Liver (tissue), 3 donors: ENCODE results near the gene LYZL6.

Experiments used
- ATF3 ChIP-seq: IDR thresholded peaks from 2 replicates; pipeline ENCODE4 v1.6.1; 2016; ENCODE audit warnings: antibody characterized with exemption
- CTCF ChIP-seq: fragments of 150-350 bp; IDR thresholded peaks from 2 replicates; pipeline ENCODE4 v1.5.1; 2017; ENCODE audit warnings: improper control_type of control experiment, low read depth, low read length; ENCODE audit not compliant: missing input control
- EGR1 ChIP-seq, 2 donors: IDR thresholded peaks; 2 replicates each; pipeline ENCODE4 v1.6.1; 2016 to 2018; ENCODE audit warnings: antibody characterized with exemption in 2 of 2, low read depth in 2 of 2
- GABPA ChIP-seq, 2 donors: IDR thresholded peaks in 1 of 2; conservative IDR thresholded peaks in 1 of 2; 2 replicates each; pipeline ENCODE4 v1.6.1; 2016; ENCODE audit warnings: antibody characterized with exemption in 2 of 2, mild to moderate bottlenecking in 1 of 2, moderate library complexity in 1 of 2
- JUND ChIP-seq, 2 donors: IDR thresholded peaks; 2 replicates each; pipeline ENCODE4 v1.6.1; 2016; ENCODE audit warnings: antibody characterized with exemption in 2 of 2
- MAX ChIP-seq: IDR thresholded peaks from 2 replicates; pipeline ENCODE4 v1.6.1; 2016; ENCODE audit warnings: antibody characterized with exemption
- RAD21 ChIP-seq, 2 donors: IDR thresholded peaks; 2 replicates each; pipeline ENCODE4 v1.6.1; 2016; ENCODE audit warnings: antibody characterized with exemption in 2 of 2, mild to moderate bottlenecking in 2 of 2
- RXRA ChIP-seq, 2 donors: IDR thresholded peaks; 2 replicates each; pipeline ENCODE4 v1.6.1; 2017 to 2018; ENCODE audit warnings: antibody characterized with exemption in 2 of 2, mild to moderate bottlenecking in 1 of 2
- SP1 ChIP-seq: IDR thresholded peaks from 2 replicates; pipeline ENCODE4 v1.6.1; 2018; ENCODE audit warnings: antibody characterized with exemption, mild to moderate bottlenecking
- TAF1 ChIP-seq: conservative IDR thresholded peaks from 2 replicates; pipeline ENCODE4 v1.6.1; 2016; ENCODE audit warnings: antibody characterized with exemption, mild to moderate bottlenecking
- YY1 ChIP-seq: IDR thresholded peaks from 2 replicates; pipeline ENCODE4 v1.6.1; 2016; ENCODE audit warnings: antibody characterized with exemption, mild to moderate bottlenecking
- donor health status: healthy.
- donor health status: healthy.

GRCh38 chr17:35912339-35912912, 31.1 kb downstream of the LYZL6 start:
- TF ChIP-seq CTCF (no peak), MAX (no peak), GABPA (IDR thresholded peaks at IDR 0.05 in 1 of 2, conservative IDR thresholded peaks at IDR 0.05 in 1 of 2) (no peak), SP1 (no peak), JUND (IDR thresholded peaks at IDR 0.05) (no peak), TAF1 (no peak), EGR1 (IDR thresholded peaks at IDR 0.05; ENCODE audit: low read depth in 2 of 2) (no peak), RAD21 (IDR thresholded peaks at IDR 0.05) (no peak), ATF3 (no peak), YY1 (no peak), RXRA (IDR thresholded peaks at IDR 0.05) (no peak)
